Measurements from ENCODE around the gene DBNL. TPM values are rescaled to one million over a fixed set of nuclear protein-coding genes. Genes with fewer than 3 reads are reported as not detected.

Gene DBNL
- total and polyA plus RNA-seq, 7 donors, result 33.4 to 66.7 (median 40.0) TPM

GRCh38 chr7:44094365-44094764 lies 49.9 kb downstream of the DBNL start:
- Histone ChIP-seq H3K27me3 (ENCODE audit: insufficient read depth in 3 of 3, low read length in 2 of 3) (no peaks in the 10 kb centered on the region), H3K4me3 (no peak overlapping the region), H3K9me3 (no peaks in the 10 kb centered on the region), H3K36me3 (ENCODE audit: insufficient read depth in 1 of 2, low read depth in 1 of 2) (no peaks in the 10 kb centered on the region), H3K4me1 (peaks cover 1% of the 10 kb centered on the region), H3K27ac (no peak overlapping the region)
- 82 to 86% (median 85%) methylated on average over 2 of the region's 2 CpGs for WGBS, 3 donors
- ATAC-seq (no peak), DNase-seq (peak in 1 of 2 donors; percentile 3)
- TF ChIP-seq CTCF (IDR thresholded peaks at IDR 0.05), result no peak
- intact Hi-C loops (cut with DNase I), result no loop called here

- Histone ChIP-seq H3K4me1 (no peaks in the 10 kb centered on the region), H3K27ac (no peak overlapping the region), H3K36me3 (ENCODE audit: insufficient read depth in 1 of 2, low read depth in 1 of 2) (no peaks in the 10 kb centered on the region), H3K4me3 (no peak overlapping the region), H3K9me3 (no peaks in the 10 kb centered on the region), H3K27me3 (ENCODE audit: insufficient read depth in 3 of 3, low read length in 2 of 3) (no peaks in the 10 kb centered on the region)
- DNase-seq, result no peak
- WGBS, 3 donors, result 56 to 70% (median 62%) methylated on average over 2 of the region's 2 CpGs
- TF ChIP-seq CTCF (IDR thresholded peaks at IDR 0.05), result no peak
- no peak for ATAC-seq
- intact Hi-C loops (cut with DNase I), result no loop called here
These were observed 50.5 kb downstream of the DBNL start for GRCh38 chr7:44094883-44095592.

DNA sequence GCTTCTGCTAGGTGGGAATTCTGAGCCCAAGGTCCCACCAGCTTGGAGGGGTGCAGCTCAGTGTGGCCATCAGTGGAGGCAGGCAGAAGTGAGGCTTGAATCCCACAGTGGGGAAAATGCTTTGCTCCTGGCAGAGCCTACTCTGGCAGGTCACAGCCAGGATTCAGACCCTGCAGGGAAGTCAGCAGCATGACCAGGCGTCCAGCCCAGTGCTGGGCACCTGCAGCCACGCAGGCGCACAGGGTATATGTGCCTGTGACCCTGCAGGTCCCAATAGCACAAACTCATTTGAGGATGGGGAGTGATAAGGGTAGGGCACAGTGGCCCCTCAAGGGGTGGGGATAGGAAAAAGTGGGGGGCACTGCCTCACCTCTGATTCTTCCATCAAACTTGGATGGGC lies 51.3 kb downstream of the DBNL start:
- 89 to 93% (median 92%) methylated on average over 3 of the region's 3 CpGs for WGBS, 3 donors
- no peak for DNase-seq
- Histone ChIP-seq H3K9me3 (no peaks in the 10 kb centered on the region), H3K4me1 (no peaks in the 10 kb centered on the region), H3K27ac (no peak overlapping the region), H3K36me3 (ENCODE audit: insufficient read depth in 1 of 2, low read depth in 1 of 2) (no peaks in the 10 kb centered on the region), H3K4me3 (no peak overlapping the region), H3K27me3 (ENCODE audit: insufficient read depth in 3 of 3, low read length in 2 of 3) (no peaks in the 10 kb centered on the region)
- ATAC-seq, result no peak
- TF ChIP-seq CTCF (IDR thresholded peaks at IDR 0.05), result no peak
- intact Hi-C loops (cut with DNase I), result no loop called here

- no peak for DNase-seq
- H3K4me1 ChIP-seq, result no peaks in the 10 kb centered on the region
- intact Hi-C loops (cut with DNase I), result no loop called here
- no peak for TF ChIP-seq CTCF (IDR thresholded peaks at IDR 0.05)
- no peak overlapping the region for H3K27ac ChIP-seq
- no peaks in the 10 kb centered on the region for H3K27me3 ChIP-seq (ENCODE audit: insufficient read depth in 3 of 3, low read length in 2 of 3)
- H3K4me3 ChIP-seq, result no peak overlapping the region
- peak in 1 of 4 donors; percentile 22 for ATAC-seq
- no peaks in the 10 kb centered on the region for H3K36me3 ChIP-seq (ENCODE audit: insufficient read depth in 1 of 2, low read depth in 1 of 2)
- WGBS, 3 donors, result 77 to 87% (median 83%) methylated on average over 8 of the region's 8 CpGs
- no peaks in the 10 kb centered on the region for H3K9me3 ChIP-seq
These were observed 51.9 kb downstream of the DBNL start for GRCh38 chr7:44096326-44096881.
